CD4-positive, alpha-beta memory T cell (primary cell): ENCODE results near the gene KRT4. TPM values are rescaled to one million over a fixed set of nuclear protein-coding genes. Genes with fewer than 3 reads are reported as not detected.

ENCODE experiments used
- CTCF ChIA-PET: fragments of 350-600 bp; sonication (Branson Sonifier 250); formaldehyde crosslinking; loops from one replicate; lab custom pipeline; 2021; ENCODE audit warnings: inconsistent platforms; ENCODE audit not compliant: partially characterized antibody; lab: Charles Lee
- POLR2A ChIA-PET: fragments of 350-600 bp; sonication (Branson Sonifier 250); formaldehyde crosslinking; loops from one replicate; lab custom pipeline; 2021; ENCODE audit not compliant: partially characterized antibody; lab: Charles Lee
- DNase-seq, 5 donors: peaks; one replicate each; pipeline versions ENCODE4 v3.0.0 to v3.0.0-alpha.2; 2020 to 2022; ENCODE audit warnings: mixed read lengths in 1 of 5
- H3K27ac ChIP-seq: one replicate; pipeline ENCODE4 v1.7.0; 2013; ENCODE audit warnings: low read depth, low read length
- H3K27me3 ChIP-seq: 2 replicates; pipeline ENCODE4 v1.7.0; 2013; ENCODE audit warnings: mild to moderate bottlenecking, low read length, moderate library complexity; ENCODE audit not compliant: insufficient read depth
- H3K36me3 ChIP-seq: 2 replicates; pipeline ENCODE4 v1.7.0; 2013; ENCODE audit warnings: mild to moderate bottlenecking, low read length, moderate library complexity; ENCODE audit not compliant: insufficient read depth
- H3K4me1 ChIP-seq: 2 replicates; pipeline ENCODE4 v1.7.0; 2013; ENCODE audit warnings: mild to moderate bottlenecking, low read length, moderate library complexity; ENCODE audit not compliant: insufficient read depth
- H3K4me3 ChIP-seq, 2 donors: one replicate each; pipeline ENCODE4 v1.7.0; 2013; ENCODE audit warnings: low read length in 2 of 2, mild to moderate bottlenecking in 1 of 2
- H3K9me3 ChIP-seq, 2 donors: one replicate each; pipeline ENCODE4 v1.7.0; 2013; ENCODE audit warnings: low read length in 2 of 2, control low read depth in 1 of 2; ENCODE audit not compliant: control insufficient read depth in 1 of 2
- H3K27ac Mint-ChIP-seq, 7 donors: one replicate each; pipeline ENCODE4 v1.8.0; 2020 to 2021; ENCODE audit warnings: mixed read lengths in 7 of 7, mild to moderate bottlenecking in 6 of 7, inconsistent platforms in 3 of 7, moderate library complexity in 3 of 7
- H3K27me3 Mint-ChIP-seq, 2 donors: one replicate each; pipeline ENCODE4 v1.8.0; 2020 to 2021; ENCODE audit warnings: mixed read lengths in 2 of 2
- H3K36me3 Mint-ChIP-seq, 2 donors: one replicate each; pipeline ENCODE4 v1.8.0; 2020 to 2021; ENCODE audit warnings: mixed read lengths in 2 of 2, inconsistent platforms in 1 of 2, mild to moderate bottlenecking in 1 of 2
- H3K4me1 Mint-ChIP-seq, 4 donors: one replicate each; pipeline ENCODE4 v1.8.0; 2020 to 2021; ENCODE audit warnings: mixed read lengths in 4 of 4, mild to moderate bottlenecking in 1 of 4
- H3K4me3 Mint-ChIP-seq, 8 donors: one replicate each; pipeline ENCODE4 v1.8.0; 2020 to 2021; ENCODE audit warnings: mixed read lengths in 8 of 8, mild to moderate bottlenecking in 7 of 8, moderate library complexity in 6 of 8, inconsistent platforms in 3 of 8
- H3K9me3 Mint-ChIP-seq, 8 donors: one replicate each; pipeline ENCODE4 v1.8.0; 2020 to 2021; ENCODE audit warnings: mixed read lengths in 8 of 8, mild to moderate bottlenecking in 5 of 8, inconsistent platforms in 3 of 8, moderate library complexity in 1 of 8
- intact Hi-C: fragments of 100-400 bp; cut with micrococcal nuclease; formaldehyde crosslinking; loops from one replicate; pipeline ENCODE4 v1.15.1; 2023
- polyA plus RNA-seq, 2 donors: library from polyadenylated mRNA; unstranded; fragments of 300-500 nt; fragmentation: Illumina TruSeq; gene quantifications; one replicate each; pipeline ENCODE4 v1.2.3, GENCODE V29; 2021
- total RNA-seq, 2 experiments: library from RNA; stranded (reverse); gene quantifications; one replicate each; pipeline ENCODE4 v1.2.3, GENCODE V29; 2021

Gene KRT4
- total and polyA plus RNA-seq, 4 experiments from 2014 or later, result not detected

DNA sequence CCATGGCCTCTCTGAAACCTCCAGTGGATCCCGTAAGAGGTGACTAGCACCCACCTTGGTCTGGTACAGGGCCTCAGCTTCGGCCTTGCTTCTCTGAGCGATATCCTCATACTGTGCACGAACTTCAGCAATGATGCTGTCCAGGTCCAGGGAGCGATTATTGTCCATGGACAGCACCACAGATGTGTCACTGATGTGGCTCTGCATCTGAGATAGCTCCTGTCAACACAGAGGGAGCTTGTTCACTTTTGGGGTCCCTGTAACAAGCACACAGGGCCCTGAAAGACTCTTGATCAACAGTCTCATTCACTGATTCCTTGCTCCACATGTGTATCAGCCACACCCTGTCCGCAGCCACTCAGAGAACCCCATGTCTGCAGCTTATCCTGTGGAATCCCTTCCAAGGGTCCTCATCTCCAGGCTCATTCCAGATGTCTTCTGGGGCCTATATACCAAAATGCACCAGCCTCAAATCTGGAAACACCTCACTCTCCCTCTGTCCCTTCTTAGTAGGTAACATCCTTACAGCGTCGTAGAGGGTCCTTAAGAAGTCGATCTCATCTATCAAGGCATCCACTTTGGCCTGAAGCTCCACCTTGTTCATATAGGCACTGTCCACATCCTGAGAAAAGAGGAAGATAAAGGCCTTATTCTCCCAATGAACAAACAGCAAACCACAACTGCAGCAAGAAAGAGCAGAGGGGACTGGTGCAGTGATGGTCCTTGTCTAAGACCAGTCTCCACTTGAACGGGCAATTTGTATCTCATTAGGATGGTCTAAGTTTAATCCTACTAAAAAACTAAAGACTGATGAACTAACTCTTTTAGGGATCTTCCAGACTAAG lies 21.5 kb downstream of the KRT4 start:
- DNase-seq, result no peak
- ChIA-PET CTCF (interaction anchor here (0.7 kb wide), 1 partner anchor 93 kb away, joined by 3 read pairs; no protein-coding TSS in a partner anchor), POLR2A (no interaction called here)
- Histone ChIP-seq H3K27ac (no peak overlapping the region), H3K27me3 (no peaks in the 10 kb centered on the region), H3K36me3 (no peaks in the 10 kb centered on the region), H3K4me3 (no peak overlapping the region), H3K4me1 (no peaks in the 10 kb centered on the region), H3K9me3 (no peaks in the 10 kb centered on the region)
- intact Hi-C loops, result no loop called here
- Mint-ChIP-seq H3K4me1 (peaks cover 0 to 18% (median 3%) of the 10 kb centered on the region in 4 donors), H3K36me3 (no peaks in the 10 kb centered on the region), H3K27ac (no peak overlapping the region), H3K27me3 (peaks cover 23 to 31% of the 10 kb centered on the region in 2 donors), H3K4me3 (no peak overlapping the region), H3K9me3 (no peaks in the 10 kb centered on the region)

DNA sequence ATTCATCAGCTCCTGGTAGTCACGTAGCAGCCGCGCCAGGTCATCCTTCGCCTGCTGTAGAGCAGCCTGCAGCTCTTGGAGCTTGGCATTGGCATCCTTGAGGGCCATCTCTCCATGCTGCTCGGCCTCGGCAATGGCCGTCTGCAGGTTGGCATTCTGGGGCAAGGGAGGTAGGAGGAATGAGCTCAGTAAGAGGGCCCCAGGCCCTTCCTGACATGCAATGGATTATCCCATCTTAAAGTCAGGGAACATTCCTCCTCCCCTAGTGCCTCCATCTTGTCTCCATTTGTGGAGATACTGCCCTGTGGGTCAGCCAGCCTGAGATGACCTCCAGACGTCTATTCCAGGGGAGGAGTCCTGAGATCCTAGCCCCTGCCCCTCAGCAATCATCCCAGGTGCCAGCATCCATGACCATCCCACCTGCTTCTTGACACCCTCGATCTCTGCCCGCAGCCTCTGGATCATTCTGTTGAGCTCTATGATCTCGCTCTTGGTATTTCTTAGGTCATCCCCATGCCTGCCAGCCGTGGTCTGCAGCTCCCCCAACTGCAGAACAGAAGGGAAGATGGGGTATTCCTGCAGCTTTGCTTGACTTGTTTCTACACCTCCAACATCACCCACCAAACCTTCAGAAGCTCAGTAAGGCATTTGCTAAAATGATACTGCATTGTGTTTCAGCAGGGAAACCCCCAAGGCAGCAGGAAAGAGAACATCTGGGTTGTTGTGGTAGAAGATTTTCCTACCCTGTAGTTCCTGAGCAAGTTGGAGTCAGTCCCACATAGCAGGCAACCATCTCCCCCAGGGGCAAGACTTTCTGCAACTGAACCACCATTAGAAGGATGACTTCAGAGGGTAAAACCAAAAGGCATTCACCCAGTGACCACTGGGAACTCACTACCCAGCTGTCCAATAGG lies 22.4 kb downstream of the KRT4 start:
- Mint-ChIP-seq H3K9me3 (no peaks in the 10 kb centered on the region), H3K27ac (no peak overlapping the region), H3K27me3 (peaks cover 25 to 31% of the 10 kb centered on the region in 2 donors), H3K4me1 (peaks cover 0 to 18% (median 4%) of the 10 kb centered on the region in 4 donors), H3K4me3 (no peak overlapping the region), H3K36me3 (no peaks in the 10 kb centered on the region)
- H3K9me3 ChIP-seq, result no peaks in the 10 kb centered on the region
- CTCF ChIA-PET, result interaction anchor here (0.7 kb wide), 2 partner anchors 94 to 206 kb away, joined by 3 read pairs; no protein-coding TSS in a partner anchor
- POLR2A ChIA-PET, result no interaction called here
- intact Hi-C loops, result no loop called here
- H3K27me3 ChIP-seq, result no peaks in the 10 kb centered on the region
- no peak overlapping the region for H3K4me3 ChIP-seq
- no peaks in the 10 kb centered on the region for H3K36me3 ChIP-seq
- H3K4me1 ChIP-seq, result no peaks in the 10 kb centered on the region
- DNase-seq, result no peak
- H3K27ac ChIP-seq, result no peak overlapping the region

DNA sequence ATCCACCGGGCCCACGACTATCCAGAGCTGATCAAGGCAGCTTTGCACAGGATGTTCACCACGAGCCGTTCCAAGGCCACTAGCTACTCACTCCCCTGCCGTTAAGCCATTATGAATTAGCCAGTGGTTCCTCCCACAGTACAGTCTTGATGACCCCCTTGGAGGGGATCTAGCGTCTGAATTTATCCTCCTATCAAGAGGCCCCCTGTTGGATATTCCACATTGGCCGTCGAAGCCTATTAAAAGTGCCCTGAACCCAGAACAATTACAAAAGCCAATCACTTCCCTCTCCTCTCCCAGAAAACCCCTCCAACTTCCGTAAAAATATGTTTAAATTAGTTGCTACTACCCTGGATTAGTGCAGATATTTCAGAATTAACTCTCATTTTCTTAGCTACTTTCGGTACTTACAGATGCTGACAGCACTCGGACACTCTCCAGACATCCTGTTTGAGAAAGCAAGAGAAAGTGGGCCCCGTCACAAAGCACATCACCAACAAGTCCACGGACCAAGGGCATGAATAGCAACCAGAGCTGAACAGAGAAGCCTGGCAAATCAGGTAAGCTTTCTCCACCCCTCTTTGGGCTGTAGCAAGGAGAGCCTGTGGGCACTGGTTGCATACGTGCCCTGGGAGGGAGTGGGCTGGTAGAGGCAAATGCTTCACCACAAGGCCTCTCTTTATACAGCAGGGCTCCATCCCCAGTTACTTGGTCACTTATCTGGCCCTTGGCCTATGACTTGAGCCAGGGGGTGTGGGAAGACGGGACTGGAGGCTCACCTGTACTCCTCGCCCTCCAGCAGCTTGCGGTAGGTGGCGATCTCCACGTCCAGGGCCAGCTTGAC lies 23.3 kb downstream of the KRT4 start:
- Mint-ChIP-seq H3K36me3 (no peaks in the 10 kb centered on the region), H3K4me1 (peaks cover 0 to 18% (median 4%) of the 10 kb centered on the region in 4 donors), H3K27me3 (peaks cover 24 to 31% of the 10 kb centered on the region in 2 donors), H3K27ac (no peak overlapping the region), H3K9me3 (peaks cover 0 to 1% (median 0%) of the 10 kb centered on the region in 8 donors), H3K4me3 (peak overlapping the region in 1 of 8 donors; percentile 51)
- intact Hi-C loops, result no loop called here
- no peaks in the 10 kb centered on the region for H3K36me3 ChIP-seq
- no peaks in the 10 kb centered on the region for H3K4me1 ChIP-seq
- ChIA-PET POLR2A (no interaction called here), CTCF (interaction anchor here (0.7 kb wide), 1 partner anchor 205 kb away, joined by 3 read pairs; no protein-coding TSS in a partner anchor)
- H3K27ac ChIP-seq, result no peak overlapping the region
- H3K27me3 ChIP-seq, result no peaks in the 10 kb centered on the region
- H3K4me3 ChIP-seq, result no peak overlapping the region
- no peak for DNase-seq
- no peaks in the 10 kb centered on the region for H3K9me3 ChIP-seq

DNA sequence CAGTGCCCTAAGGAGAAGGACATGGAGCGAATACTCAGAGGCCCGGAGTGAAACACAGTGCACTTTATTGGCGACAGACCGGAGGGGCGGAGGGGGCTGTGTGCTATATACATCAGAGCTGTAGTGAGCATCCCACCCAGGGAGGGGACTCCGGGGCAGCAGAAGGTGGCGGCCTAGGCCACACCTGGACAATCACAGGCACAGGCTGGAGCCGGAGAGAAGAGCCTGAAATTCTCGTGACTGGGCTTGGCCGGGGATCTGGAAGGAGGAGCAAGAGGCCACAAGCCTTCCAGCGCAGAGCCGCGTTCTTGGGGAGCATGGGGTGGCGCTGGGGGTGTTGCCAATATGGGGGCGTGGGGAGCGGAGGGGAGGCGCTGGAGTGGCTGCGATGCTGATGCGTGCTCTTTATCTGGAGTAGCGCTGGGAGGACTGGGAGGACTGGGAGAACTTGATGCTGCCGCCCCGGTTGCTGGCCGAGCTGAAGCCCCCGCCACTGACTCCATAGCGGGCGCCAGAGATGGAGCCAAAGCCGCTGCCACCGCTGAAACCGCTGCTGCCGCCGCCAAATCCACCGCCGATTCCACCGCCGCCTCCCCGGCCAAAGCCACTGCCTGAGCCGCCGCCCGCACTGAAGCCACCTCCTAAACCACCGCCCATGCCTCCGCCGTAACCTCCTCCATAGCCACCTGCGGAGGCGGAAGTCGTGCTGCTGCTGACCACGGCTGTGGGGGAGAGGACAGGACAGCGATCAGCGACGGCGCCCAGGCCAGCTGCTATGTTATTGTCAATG lies 24.1 kb downstream of the KRT4 start:
- DNase-seq, result no peak
- H3K4me3 Mint-ChIP-seq, result peak overlapping the region in 2 of 8 donors; percentile 44 to 66
- peaks cover 28 to 37% of the 10 kb centered on the region in 2 donors for H3K27me3 Mint-ChIP-seq
- peaks cover 0 to 18% (median 4%) of the 10 kb centered on the region in 4 donors for H3K4me1 Mint-ChIP-seq
- H3K9me3 Mint-ChIP-seq, result peaks cover 0 to 1% (median 0%) of the 10 kb centered on the region in 8 donors
- Histone ChIP-seq H3K36me3 (no peaks in the 10 kb centered on the region), H3K4me1 (no peaks in the 10 kb centered on the region), H3K9me3 (no peaks in the 10 kb centered on the region), H3K27ac (no peak overlapping the region), H3K4me3 (no peak overlapping the region), H3K27me3 (no peaks in the 10 kb centered on the region)
- POLR2A ChIA-PET, result no interaction called here
- CTCF ChIA-PET, result no interaction called here
- peak overlapping the region in 1 of 7 donors; percentile 68 for H3K27ac Mint-ChIP-seq
- intact Hi-C loops, result no loop called here
- no peaks in the 10 kb centered on the region for H3K36me3 Mint-ChIP-seq

DNA sequence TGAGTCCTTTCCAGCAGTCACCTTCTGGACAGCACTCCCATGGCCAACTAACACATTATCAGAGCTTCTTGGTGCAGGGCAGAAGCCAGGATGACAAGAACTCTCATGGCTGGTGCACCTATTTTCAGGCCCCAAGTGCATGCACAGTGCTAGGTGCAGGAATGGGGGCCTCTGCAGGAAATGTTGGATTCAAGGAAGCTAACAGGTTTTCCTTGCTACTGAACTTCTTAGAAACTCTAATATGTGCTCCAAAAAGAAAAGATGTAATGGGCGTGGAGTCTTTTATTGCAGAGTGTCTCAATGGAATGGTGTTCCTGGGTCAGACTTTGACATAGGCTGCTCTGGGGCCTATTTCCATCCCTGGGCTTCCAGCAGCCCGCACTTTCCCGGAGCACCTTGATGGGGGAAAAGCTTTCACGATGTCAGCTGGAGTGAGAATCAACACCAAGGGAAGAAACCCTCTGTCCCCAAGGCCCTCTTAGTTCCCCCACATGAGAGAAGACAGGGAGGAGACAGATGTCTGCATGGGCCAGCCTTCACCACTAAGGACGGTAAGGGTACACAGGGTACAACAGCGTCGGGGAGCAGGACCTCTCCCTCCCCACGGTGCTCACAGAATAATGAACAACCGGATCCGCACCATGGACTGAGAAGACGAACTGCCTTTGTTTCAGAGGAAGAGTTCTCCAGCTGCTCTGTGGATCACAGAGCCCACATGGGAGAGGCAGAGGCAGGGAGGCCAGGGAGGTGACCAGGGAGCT lies 24.9 kb downstream of the KRT4 start:
- H3K4me3 ChIP-seq, result no peak overlapping the region
- intact Hi-C loops, result no loop called here
- Mint-ChIP-seq H3K27me3 (peaks cover 32 to 38% of the 10 kb centered on the region in 2 donors), H3K4me3 (peak overlapping the region in 1 of 8 donors; percentile 66), H3K27ac (peak overlapping the region in 1 of 7 donors; percentile 68), H3K9me3 (peaks cover 0 to 3% (median 0%) of the 10 kb centered on the region in 8 donors), H3K4me1 (peaks cover 0 to 18% (median 4%) of the 10 kb centered on the region in 4 donors), H3K36me3 (no peaks in the 10 kb centered on the region)
- H3K36me3 ChIP-seq, result no peaks in the 10 kb centered on the region
- H3K27ac ChIP-seq, result no peak overlapping the region
- ChIA-PET POLR2A (no interaction called here), CTCF (interaction anchor here (1.3 kb wide), 1 partner anchor 10 kb away, joined by 4 read pairs; no protein-coding TSS in a partner anchor)
- no peaks in the 10 kb centered on the region for H3K27me3 ChIP-seq
- no peak for DNase-seq
- H3K4me1 ChIP-seq, result no peaks in the 10 kb centered on the region
- H3K9me3 ChIP-seq, result no peaks in the 10 kb centered on the region
